ENCODE data around the gene SPON1. TPM values are rescaled to one million over a fixed set of nuclear protein-coding genes. Genes with fewer than 3 reads are reported as not detected.

SPON1 gene
- total RNA-seq, 2 donors from 2014 or later, result 9.3 to 26.7 TPM

DNA sequence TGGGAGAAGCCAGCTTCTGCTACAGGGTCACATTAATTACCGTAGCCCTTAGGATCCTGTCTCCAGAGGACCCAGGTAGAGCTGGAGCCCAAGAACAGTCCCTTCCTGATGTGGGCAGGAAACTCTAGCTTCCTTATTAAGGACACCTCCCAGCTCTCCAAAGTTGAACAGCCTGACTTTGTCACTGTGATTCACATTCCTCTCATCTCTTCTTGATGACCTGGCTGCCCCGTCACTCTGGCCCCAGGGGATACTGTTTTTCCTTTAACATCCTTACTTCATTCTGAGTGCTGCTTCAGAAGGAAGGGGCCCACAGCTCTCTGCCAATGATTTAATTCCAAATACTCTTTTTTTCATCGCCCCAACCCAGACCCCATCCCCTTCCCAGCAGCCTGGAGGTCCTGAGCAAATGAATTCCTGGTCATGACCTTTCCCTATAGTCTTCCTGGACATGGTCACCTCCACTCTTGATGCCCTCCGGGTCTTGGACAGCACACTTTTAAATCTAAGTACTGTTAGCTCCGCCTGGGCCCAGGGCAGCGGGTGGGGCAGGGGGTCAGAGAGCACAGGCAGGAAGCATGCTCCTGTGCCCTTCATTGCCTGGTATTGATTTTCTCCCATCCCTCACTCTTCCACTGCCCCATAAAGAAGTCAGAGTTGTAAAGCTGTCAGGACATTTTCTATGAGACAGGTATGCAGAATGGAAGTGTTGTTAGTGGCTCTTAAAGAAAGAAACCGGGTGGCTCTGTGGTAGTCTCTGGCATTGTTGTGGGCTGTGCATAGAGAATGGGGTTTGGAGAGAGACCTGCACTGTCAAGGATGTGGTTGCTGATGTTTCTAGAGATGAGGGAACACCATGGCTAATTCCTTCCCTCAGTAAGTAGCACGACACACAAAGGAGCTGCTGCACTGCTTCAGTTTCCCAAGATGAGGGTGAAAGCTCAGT is 22.3 kb upstream of the SPON1 start:
- intact Hi-C loops (cut with DNase I), result no loop called here
- TF ChIP-seq, protein P1, sequence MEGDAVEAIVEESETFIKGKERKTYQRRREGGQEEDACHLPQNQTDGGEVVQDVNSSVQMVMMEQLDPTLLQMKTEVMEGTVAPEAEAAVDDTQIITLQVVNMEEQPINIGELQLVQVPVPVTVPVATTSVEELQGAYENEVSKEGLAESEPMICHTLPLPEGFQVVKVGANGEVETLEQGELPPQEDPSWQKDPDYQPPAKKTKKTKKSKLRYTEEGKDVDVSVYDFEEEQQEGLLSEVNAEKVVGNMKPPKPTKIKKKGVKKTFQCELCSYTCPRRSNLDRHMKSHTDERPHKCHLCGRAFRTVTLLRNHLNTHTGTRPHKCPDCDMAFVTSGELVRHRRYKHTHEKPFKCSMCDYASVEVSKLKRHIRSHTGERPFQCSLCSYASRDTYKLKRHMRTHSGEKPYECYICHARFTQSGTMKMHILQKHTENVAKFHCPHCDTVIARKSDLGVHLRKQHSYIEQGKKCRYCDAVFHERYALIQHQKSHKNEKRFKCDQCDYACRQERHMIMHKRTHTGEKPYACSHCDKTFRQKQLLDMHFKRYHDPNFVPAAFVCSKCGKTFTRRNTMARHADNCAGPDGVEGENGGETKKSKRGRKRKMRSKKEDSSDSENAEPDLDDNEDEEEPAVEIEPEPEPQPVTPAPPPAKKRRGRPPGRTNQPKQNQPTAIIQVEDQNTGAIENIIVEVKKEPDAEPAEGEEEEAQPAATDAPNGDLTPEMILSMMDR (IDR thresholded peaks at IDR 0.05), result no peak
- no peak for TF ChIP-seq POLR2A (IDR thresholded peaks at IDR 0.05)
- no peaks in the 10 kb centered on the region for H3K36me3 ChIP-seq (replicated peaks in 1 of 2; ENCODE audit: insufficient read depth in 1 of 2, low read depth in 2 of 2)
- no peak overlapping the region for H3K4me3 ChIP-seq
- ATAC-seq, result no peak
- WGBS, 2 donors, result 66 to 67% methylated on average over 8 of the region's 8 CpGs
- no peak overlapping the region for H3K27ac ChIP-seq
- DNase-seq, result no peak
- no peaks in the 10 kb centered on the region for H3K9me3 ChIP-seq
- H3K27me3 ChIP-seq, result no peaks in the 10 kb centered on the region
- H3K4me1 ChIP-seq, result no peaks in the 10 kb centered on the region

- H3K27me3 ChIP-seq, result no peaks in the 10 kb centered on the region
- intact Hi-C loops (cut with DNase I), result no loop called here
- no peaks in the 10 kb centered on the region for H3K4me1 ChIP-seq
- no peak for ATAC-seq
- H3K27ac ChIP-seq, result no peak overlapping the region
- H3K9me3 ChIP-seq, result no peaks in the 10 kb centered on the region
- H3K4me3 ChIP-seq, result no peak overlapping the region
- TF ChIP-seq POLR2A (IDR thresholded peaks at IDR 0.05), result no peak
- TF ChIP-seq, protein P1 (IDR thresholded peaks at IDR 0.05), result no peak
- WGBS, 2 donors, result 73 to 75% methylated on average over 1 of the region's 1 CpG
- H3K36me3 ChIP-seq (replicated peaks in 1 of 2; ENCODE audit: insufficient read depth in 1 of 2, low read depth in 2 of 2), result no peaks in the 10 kb centered on the region
- DNase-seq, result no peak
Observed at GRCh38 chr11:13940907-13941256, 21.6 kb upstream of the SPON1 start.

DNA sequence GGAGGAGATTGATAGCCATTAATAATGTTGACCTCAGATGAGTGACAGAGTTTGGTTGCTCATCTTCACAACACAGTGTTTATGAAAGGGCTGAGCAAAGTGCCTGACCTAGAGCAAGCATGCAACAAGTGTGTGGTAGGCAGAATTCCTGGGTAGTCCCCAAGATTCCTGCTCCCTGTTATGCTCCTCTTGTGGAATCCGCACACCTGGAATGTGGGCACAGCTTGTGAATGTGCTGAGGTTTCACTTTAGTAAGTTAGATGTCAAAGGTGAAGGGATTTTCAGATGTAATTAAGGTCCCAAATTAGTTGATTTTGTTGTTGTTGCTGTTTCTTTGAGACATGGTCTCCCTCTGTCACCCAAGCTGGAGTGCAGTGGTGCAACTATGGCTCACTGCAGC is 20.7 kb upstream of the SPON1 start:
- no peaks in the 10 kb centered on the region for H3K9me3 ChIP-seq
- no peaks in the 10 kb centered on the region for H3K27me3 ChIP-seq
- no peak overlapping the region for H3K4me3 ChIP-seq
- H3K36me3 ChIP-seq (replicated peaks in 1 of 2; ENCODE audit: insufficient read depth in 1 of 2, low read depth in 2 of 2), result no peaks in the 10 kb centered on the region
- WGBS, 2 donors, result 92 to 100% methylated on average over 1 of the region's 1 CpG
- DNase-seq (no peak), ATAC-seq (no peak)
- no peaks in the 10 kb centered on the region for H3K4me1 ChIP-seq
- no peak for TF ChIP-seq POLR2A (IDR thresholded peaks at IDR 0.05)
- TF ChIP-seq, protein P1 (IDR thresholded peaks at IDR 0.05), result no peak
- no peak overlapping the region for H3K27ac ChIP-seq
- intact Hi-C loops (cut with DNase I), result no loop called here

DNA sequence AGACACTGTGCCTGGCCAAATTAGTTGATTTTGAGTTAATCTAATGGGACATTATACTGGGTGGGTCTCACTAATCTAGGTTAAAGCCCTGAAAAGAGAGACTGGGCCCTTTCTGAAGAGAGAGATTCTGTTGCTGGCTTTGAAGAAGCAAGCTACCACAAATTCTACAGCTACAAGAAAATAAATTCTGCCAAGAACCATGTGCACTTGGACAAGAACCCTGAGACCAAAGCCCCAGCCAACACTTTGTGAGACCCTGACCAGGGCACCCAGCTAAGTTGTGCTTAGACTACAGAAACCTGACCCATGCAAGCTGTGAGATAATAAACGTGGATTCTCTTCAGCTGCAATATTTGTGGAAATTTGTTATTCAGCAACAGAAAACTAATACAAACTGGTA is 20.1 kb upstream of the SPON1 start:
- no peak for DNase-seq
- no peaks in the 10 kb centered on the region for H3K9me3 ChIP-seq
- no peak for ATAC-seq
- no peak for TF ChIP-seq POLR2A (IDR thresholded peaks at IDR 0.05)
- TF ChIP-seq, protein P1 (IDR thresholded peaks at IDR 0.05), result no peak
- WGBS, 2 donors, result 68 to 74% methylated on average over 1 of the region's 1 CpG
- intact Hi-C loops (cut with DNase I), result no loop called here
- H3K4me3 ChIP-seq, result no peak overlapping the region
- no peaks in the 10 kb centered on the region for H3K4me1 ChIP-seq
- no peak overlapping the region for H3K27ac ChIP-seq
- no peaks in the 10 kb centered on the region for H3K27me3 ChIP-seq
- no peaks in the 10 kb centered on the region for H3K36me3 ChIP-seq (replicated peaks in 1 of 2; ENCODE audit: insufficient read depth in 1 of 2, low read depth in 2 of 2)

- Histone ChIP-seq H3K36me3 (replicated peaks in 1 of 2; ENCODE audit: insufficient read depth in 1 of 2, low read depth in 2 of 2) (no peaks in the 10 kb centered on the region), H3K27ac (no peak overlapping the region), H3K27me3 (no peaks in the 10 kb centered on the region), H3K4me1 (no peaks in the 10 kb centered on the region), H3K9me3 (no peaks in the 10 kb centered on the region), H3K4me3 (no peak overlapping the region)
- intact Hi-C loops (cut with DNase I), result no loop called here
- DNase-seq, result no peak
- TF ChIP-seq POLR2A (IDR thresholded peaks at IDR 0.05), result no peak
- TF ChIP-seq, protein P1 (IDR thresholded peaks at IDR 0.05), result no peak
- no peak for ATAC-seq
Observed at GRCh38 chr11:13942971-13943381, 19.5 kb upstream of the SPON1 start.
